IMR-90 (cell line): ENCODE measurements around the gene SMIM36.

ENCODE experiments used
- BHLHE40 ChIP-seq: fragments of 150-350 bp; IDR thresholded peaks from 2 replicates; pipeline ENCODE4 v1.6.1; 2016; ENCODE audit warnings: mild to moderate bottlenecking, low read depth, low read length
- CEBPB ChIP-seq: IDR thresholded peaks from 2 replicates; pipeline ENCODE4 v1.6.1; 2012; ENCODE audit warnings: low read depth, low read length, improper control_type of control experiment
- MAFK ChIP-seq: IDR thresholded peaks from 2 replicates; pipeline ENCODE4 v1.6.1; 2012; ENCODE audit warnings: low read depth, low read length, improper control_type of control experiment
- MXI1 ChIP-seq: IDR thresholded peaks from 2 replicates; pipeline ENCODE4 v1.6.1; 2012; ENCODE audit warnings: low read depth, mild to moderate bottlenecking, low read length, moderate library complexity, borderline replicate concordance
- POLR2A ChIP-seq: IDR thresholded peaks from 2 replicates; pipeline ENCODE4 v1.6.1; 2012; ENCODE audit warnings: mild to moderate bottlenecking, low read depth, low read length
- RFX5 ChIP-seq: IDR thresholded peaks from 2 replicates; pipeline ENCODE4 v1.8.0; 2012; ENCODE audit warnings: low read depth, mild to moderate bottlenecking, low read length, moderate library complexity
- TF ChIP-seq, protein P1 (sequence below): conservative IDR thresholded peaks from 2 replicates; pipeline ENCODE4 v1.5.1; 2012; ENCODE audit warnings: mild to moderate bottlenecking, low read depth, low read length, improper control_type of control experiment
- TF ChIP-seq, protein P2 (sequence below): fragments of 150-350 bp; IDR thresholded peaks from 2 replicates; pipeline ENCODE4 v1.6.1; 2017; ENCODE audit warnings: mild to moderate bottlenecking, antibody characterized with exemption, low read length, low read depth

DNA sequence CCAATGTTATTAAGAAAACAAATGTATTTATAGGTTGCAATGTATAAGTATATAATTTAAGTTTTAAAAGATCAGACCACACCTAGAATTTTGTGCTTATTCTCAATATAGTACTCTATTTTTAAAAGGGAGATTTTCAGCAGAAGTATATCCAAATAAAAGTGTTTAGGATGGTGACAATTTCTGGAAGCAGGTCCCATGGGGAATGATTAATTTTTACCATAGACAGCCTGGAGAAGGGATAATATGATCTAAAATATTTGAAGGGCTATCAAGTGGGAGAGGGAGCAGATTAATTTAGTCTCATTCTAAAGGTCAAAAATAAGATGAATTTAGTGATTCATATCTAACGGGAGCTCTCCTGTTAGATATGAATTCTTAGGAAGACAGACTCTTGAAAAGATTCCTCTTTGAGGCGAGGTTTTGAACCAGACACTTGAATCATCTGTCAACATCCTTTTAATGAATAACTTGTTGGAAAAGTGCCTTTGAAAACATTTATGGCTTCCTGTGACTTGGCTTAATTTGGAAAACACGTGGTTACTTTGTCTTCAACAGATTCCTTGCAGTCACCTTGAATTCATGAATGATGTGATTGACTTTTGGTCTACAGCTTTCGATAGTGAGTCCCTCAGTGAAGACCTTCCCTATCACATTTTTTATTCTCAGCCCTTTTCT, 29.3 kb upstream of the SMIM36 start:
- TF ChIP-seq, protein P1, sequence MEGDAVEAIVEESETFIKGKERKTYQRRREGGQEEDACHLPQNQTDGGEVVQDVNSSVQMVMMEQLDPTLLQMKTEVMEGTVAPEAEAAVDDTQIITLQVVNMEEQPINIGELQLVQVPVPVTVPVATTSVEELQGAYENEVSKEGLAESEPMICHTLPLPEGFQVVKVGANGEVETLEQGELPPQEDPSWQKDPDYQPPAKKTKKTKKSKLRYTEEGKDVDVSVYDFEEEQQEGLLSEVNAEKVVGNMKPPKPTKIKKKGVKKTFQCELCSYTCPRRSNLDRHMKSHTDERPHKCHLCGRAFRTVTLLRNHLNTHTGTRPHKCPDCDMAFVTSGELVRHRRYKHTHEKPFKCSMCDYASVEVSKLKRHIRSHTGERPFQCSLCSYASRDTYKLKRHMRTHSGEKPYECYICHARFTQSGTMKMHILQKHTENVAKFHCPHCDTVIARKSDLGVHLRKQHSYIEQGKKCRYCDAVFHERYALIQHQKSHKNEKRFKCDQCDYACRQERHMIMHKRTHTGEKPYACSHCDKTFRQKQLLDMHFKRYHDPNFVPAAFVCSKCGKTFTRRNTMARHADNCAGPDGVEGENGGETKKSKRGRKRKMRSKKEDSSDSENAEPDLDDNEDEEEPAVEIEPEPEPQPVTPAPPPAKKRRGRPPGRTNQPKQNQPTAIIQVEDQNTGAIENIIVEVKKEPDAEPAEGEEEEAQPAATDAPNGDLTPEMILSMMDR: no peak
- TF ChIP-seq MXI1: no peak
- TF ChIP-seq CEBPB: no peak
- no peak for TF ChIP-seq POLR2A
- no peak for TF ChIP-seq BHLHE40
- TF ChIP-seq, protein P2, sequence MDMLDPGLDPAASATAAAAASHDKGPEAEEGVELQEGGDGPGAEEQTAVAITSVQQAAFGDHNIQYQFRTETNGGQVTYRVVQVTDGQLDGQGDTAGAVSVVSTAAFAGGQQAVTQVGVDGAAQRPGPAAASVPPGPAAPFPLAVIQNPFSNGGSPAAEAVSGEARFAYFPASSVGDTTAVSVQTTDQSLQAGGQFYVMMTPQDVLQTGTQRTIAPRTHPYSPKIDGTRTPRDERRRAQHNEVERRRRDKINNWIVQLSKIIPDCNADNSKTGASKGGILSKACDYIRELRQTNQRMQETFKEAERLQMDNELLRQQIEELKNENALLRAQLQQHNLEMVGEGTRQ: no peak
- TF ChIP-seq MAFK: no peak
- TF ChIP-seq RFX5: no peak
